GM12874 (cell line): Measurements from ENCODE around the gene SPIN1.

Source experiments
- TF ChIP-seq, protein P1 (sequence below): IDR thresholded peaks from 2 replicates; pipeline ENCODE4 v1.5.1; 2011; ENCODE audit warnings: low read depth, mild to moderate bottlenecking, control low read depth, low read length, moderate library complexity; ENCODE audit not compliant: insufficient read depth

Gene SPIN1

DNA sequence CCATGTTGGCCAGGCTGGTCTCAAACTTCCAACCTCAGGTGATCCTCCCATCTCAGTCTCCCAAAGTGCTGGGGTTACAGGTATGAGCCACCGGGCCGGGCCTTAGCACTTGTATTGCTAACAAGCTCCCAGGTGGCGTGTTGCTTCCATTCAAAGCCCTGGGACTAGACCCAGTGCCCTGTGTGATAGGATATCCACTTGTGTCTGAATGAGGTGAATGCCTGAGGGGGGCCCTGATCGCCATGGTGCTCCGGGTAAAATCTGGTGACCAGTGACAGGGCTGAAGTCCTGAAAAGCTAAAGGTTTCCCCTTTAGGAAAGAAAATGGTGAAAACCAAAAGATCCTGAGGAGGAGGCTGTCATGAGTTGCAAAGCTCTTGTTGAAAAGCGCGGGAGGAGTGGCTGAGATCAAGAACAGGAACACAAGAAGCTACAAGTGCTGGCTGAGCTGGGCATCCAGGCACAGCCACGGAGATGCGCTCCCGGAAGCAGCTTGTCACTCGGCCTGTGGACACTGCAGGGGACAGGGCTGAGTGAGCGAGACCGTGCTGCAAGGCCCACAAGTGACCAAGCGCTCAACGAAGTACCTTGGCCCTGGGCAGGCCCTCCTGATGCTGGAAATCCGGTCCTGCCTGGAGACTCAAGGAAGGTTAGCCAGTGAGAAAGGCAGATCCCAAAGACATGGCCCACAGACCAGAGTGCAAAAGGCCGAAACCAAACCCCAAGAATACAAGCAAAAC lies 106.9 kb downstream of the SPIN1 start:
- TF ChIP-seq, protein P1, sequence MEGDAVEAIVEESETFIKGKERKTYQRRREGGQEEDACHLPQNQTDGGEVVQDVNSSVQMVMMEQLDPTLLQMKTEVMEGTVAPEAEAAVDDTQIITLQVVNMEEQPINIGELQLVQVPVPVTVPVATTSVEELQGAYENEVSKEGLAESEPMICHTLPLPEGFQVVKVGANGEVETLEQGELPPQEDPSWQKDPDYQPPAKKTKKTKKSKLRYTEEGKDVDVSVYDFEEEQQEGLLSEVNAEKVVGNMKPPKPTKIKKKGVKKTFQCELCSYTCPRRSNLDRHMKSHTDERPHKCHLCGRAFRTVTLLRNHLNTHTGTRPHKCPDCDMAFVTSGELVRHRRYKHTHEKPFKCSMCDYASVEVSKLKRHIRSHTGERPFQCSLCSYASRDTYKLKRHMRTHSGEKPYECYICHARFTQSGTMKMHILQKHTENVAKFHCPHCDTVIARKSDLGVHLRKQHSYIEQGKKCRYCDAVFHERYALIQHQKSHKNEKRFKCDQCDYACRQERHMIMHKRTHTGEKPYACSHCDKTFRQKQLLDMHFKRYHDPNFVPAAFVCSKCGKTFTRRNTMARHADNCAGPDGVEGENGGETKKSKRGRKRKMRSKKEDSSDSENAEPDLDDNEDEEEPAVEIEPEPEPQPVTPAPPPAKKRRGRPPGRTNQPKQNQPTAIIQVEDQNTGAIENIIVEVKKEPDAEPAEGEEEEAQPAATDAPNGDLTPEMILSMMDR, result no peak

DNA sequence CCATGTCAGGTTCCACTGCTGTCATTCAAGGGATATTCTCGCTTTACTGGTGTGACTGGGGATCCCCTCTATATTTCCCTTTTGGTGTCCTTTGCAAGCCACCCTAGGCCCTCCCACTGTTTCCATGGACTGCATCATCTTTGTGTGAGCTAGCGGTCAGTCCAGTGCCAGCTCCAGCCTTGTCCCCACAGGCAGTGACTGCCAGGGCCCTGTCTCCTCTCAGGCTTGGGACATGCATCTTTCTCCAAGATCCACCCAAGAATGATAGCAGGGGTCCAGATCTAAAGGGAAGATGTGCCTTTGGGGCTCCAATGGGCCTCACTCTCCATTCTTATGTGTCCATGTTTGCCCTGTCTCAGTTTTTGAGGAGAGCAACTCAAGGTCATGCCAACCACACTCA lies 109.0 kb downstream of the SPIN1 start:
- TF ChIP-seq, protein P1, result no peak

DNA sequence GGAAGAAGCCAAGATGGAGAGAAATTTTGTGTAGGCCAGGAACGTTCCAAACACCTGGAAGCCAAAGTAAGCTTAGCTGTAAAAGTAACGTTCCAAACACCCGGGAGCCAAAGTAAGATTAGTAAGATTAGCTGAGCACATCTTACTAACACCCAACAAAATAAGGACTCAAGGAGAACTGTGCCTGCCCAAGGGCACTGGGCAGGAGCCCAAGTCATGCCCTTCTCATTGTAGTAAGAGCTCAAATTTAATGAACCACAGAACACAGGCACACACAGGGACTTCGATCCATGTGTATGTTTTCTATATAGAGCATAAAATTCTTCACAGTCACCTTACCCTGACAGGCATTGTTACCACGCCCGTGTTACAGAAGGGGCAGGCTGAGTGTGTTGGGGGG lies 110.6 kb downstream of the SPIN1 start:
- TF ChIP-seq, protein P1, result no peak

DNA sequence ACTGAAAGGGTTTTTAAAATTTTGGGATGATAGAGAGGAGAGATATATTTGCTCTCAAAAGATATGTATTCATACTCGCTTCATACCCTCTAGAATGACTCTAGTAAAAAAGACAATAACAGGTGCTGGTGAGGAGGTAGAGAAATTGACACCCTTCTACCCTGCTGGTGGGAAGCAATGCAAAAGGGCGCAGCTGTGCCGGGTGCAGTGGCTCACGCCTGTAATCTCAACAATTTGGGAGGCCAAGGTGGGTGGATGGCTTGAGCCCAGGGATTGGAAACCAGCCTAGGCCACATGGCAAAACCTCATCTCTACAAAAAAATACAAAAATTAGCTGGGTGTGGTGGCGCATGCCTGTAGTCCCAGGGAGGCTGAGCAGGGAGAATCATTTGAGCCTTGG lies 112.8 kb downstream of the SPIN1 start:
- TF ChIP-seq, protein P1, result no peak

DNA sequence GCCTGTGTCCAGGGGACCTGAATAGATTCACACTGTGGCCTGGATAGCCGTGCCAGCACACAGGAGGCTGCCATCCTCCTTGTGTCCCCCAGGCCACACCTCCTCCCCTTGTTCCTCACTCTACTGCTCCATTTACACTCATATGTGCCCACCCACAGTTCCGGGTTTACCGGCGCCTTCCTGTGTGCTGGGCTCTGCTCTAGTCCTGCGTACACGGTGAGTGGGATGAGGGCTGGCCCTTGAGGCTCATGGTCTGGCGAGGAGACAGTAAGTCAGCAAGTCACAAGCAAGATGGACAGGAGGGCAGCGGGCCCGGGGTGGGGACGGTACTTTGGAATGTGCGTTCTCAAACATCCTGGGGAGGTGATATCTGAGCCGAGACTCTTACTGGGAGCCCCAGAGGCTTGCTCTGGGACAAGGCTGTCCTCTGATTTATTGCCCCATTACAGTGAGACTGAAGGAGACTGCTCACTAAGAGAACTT lies 114.3 kb downstream of the SPIN1 start:
- TF ChIP-seq, protein P1, result no peak

DNA sequence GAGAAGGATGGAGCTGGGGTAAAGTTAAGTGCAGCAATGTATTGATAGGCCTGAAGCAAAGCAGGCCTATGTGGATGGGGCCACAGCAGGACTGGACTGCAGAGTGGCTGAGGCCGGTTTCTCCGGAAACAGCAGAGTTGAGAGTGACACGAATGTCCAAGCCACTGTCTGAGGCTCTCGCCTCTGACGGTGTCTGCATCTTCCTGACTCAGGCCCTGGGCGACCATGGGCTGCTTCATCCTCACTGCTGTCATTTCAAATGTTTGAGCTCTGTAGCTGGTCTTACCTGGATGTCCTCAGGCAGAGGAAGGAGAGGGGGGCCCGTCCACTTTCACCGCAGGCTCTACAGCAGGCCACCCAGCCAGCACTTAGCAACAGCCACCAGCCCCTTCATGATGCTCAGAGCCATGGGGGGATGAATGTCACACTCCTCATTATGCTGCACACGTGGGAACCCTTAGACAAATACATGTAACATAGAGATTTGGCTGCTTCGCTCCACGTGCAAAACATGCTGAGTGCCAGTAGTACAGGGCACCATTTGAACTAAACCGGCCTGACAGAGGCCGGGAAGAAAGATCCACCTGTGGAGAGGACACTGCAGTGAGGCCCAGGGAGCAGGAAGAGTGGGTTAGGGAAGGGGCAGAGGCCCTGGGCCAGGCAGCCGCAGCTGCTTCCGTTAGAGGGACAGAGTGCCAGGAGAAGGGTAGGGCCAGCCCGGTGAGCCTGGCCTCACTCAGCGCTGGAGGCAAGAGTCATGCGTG lies 115.0 kb downstream of the SPIN1 start:
- TF ChIP-seq, protein P1, result no peak
